Forelimb muscle (tissue), 1 donor: Measurements from ENCODE around the gene WDR35. TPM values are rescaled to one million over a fixed set of nuclear protein-coding genes. Genes with fewer than 3 reads are reported as not detected.

Experiments
- DNase-seq: peaks from one replicate; pipeline ENCODE4 v3.0.0-alpha.2; 2013; ENCODE audit warnings: low read depth
- polyA plus RNA-seq: library from polyadenylated mRNA; unstranded; fragments of 120-200 nt; gene quantifications from one replicate; pipeline ENCODE4 v1.2.1, GENCODE V29; 2013; ENCODE audit not compliant: insufficient read length

Gene WDR35
- polyA plus RNA-seq, 1 donor = 7.3 TPM

GRCh38 chr2:20011276-20012031 lies 21.5 kb upstream of the WDR35 start:
- no peak for DNase-seq

DNA sequence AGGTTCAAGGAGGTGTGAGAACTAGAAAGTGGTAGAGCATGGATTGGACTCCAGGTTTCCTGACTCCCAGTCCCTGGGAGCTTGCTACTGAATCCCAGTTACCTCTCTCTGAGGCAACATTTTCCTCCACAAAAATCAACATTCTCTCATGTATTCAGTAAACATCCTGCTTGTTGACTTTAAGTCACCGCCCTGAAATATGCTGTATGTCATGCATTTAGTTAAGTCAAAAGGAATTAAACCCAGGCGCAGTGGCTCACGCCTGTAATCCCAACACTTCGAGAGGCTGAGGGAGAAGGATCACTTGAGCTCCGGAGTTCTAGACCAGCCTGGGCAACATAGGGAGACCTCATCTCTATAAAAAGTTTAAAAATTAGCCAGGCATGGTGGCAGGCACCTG lies 18.8 kb upstream of the WDR35 start:
- DNase-seq = no peak

DNA sequence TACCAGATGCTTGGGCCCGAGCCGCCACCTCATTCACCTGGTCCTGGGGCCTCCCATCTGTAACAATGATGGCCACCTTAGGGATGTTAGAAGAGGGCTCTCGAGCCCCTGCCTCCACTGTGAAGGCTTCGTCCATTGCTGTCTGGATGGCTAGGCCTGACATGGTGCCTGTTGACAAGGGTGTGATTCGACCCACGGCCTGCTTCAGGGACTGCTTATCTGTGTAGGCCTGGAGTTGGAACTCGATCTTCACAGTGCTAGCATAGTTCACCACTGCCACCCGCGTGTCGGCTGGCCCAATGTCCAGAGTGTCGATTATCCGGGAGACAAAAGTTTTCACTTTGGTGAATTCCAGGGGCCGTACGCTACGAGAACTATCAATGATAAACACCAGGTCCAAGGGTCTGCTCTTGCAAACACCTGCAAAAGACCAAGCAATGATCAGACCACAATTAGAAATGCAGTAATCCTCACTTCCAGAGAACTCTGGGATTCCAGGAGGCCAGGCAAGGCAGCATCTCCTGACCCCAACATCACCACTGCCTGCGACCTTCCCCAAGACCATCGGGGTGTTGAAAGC lies 16.1 kb upstream of the WDR35 start:
- DNase-seq = no peak

GRCh38 chr2:20005067-20005627 lies 15.2 kb upstream of the WDR35 start:
- no peak for DNase-seq

DNA sequence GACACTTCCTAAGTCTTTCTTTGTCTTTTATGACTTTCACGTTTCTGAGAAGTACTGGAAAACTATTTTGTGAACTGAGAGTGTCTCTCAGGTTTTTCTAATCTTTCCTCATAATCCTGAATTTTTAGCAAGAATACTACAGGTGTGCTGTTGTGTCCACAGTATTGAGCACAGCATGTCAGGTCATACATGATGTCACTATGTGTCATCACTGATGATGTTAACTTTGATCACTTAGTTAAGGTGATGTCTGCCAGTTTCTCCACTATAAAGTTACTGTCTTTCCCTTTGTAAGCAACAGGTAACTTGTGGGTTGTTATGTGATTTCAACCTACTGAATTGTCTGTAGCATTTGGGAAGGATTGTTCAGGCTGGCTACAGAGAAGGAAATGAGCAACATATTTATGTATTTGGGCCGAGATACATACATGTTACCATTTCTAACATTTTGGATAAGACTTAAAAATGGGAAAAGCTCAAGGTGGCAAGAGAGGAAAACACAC lies 11.5 kb upstream of the WDR35 start:
- no peak for DNase-seq

DNA sequence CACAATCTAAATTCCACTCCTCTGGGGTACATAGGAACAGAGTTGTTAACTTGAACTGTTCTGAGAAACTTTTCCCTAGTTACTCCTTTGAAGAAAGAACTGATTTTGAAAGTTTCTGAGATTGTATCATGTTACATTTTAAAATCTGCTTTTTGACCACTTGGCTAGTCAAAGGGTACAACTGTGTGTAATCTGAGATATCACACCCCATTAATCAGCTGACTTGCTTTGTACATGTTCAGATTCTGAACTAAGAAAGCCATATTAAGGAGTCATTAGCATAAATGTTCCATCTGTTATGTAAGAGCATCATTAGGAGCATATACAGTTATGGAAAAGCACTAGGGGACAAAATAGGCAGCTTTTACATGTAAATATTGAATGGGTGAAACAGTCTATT lies 3.8 kb upstream of the WDR35 start:
- DNase-seq = no peak

DNA sequence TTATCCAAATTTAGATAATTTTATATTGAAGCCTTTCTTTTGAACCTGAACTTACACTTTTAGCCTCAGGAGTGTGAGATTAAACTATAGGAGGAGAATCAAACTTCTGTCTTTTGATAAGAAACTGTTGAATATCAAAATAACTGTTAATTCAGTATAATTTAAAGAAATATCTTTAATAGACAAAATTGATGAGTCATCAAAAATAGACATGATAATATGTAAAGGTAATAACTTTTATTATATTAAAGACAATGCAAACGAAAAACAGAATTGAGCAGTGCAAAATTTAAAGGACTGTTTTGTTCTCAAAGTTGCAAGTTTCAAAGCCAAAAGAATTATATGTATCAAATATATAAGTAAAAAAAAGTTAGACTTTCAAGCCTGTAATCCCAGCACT lies 2.0 kb upstream of the WDR35 start:
- DNase-seq = no peak

DNA sequence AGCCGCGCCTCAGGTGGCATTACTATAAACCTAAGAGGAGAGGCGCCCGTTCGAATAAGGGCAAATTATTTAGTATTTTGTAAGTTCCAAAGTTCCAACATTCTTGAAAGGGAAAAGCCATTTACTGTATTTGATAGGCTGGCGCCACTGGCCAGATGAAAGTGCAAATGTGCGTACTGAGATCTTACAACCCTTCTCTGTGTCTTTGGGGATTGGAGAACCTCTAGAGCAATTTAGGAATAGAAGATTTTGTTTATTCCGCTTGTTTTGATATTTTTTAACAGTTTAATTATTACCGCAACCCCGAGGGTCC lies 467 bp upstream of the WDR35 start:
- no peak for DNase-seq

GRCh38 chr2:19989342-19989666 lies 601 bp downstream of the WDR35 start:
- no peak for DNase-seq

DNA sequence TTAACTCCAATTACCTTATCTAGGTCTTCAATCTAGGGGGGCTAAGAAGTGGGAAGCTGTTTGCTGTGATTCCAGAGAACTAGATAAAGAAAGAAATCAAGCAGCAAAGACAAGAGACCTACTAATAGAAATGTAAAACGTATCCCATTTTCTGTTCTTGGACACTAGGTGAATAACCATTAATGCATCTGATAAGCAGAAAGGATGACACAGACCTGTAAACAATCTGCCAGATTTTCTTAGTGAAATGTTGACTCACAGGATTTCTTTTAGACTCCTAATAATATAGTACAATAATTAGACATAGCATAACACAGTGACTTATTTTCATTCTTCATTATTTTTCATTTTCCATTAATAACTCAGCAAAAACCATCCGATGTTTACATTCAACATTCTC lies 1.3 kb downstream of the WDR35 start:
- DNase-seq = no peak

GRCh38 chr2:19987936-19988335 lies 2.0 kb downstream of the WDR35 start:
- no peak for DNase-seq

GRCh38 chr2:19982268-19982667 lies 7.6 kb downstream of the WDR35 start:
- no peak for DNase-seq

GRCh38 chr2:19979932-19980331 lies 10.0 kb downstream of the WDR35 start:
- no peak for DNase-seq

DNA sequence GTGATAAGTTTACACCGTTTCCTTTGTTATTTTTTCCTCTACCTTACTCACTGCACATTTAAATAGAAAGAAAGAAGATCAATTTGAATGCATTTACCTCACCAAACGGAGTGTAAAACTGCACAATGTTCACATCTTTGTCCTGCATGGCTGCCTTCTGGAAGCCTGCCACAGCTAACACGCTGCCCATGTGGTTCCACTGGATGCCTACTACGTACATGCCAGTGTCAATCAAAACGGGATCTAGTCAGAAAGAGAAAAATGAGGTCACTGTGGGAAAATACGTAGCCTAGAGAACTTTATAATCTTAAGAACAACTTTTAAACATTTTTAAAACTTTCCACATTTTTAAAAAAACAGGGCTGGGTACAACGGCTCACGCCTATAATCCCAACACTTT lies 16.4 kb downstream of the WDR35 start:
- no peak for DNase-seq

DNA sequence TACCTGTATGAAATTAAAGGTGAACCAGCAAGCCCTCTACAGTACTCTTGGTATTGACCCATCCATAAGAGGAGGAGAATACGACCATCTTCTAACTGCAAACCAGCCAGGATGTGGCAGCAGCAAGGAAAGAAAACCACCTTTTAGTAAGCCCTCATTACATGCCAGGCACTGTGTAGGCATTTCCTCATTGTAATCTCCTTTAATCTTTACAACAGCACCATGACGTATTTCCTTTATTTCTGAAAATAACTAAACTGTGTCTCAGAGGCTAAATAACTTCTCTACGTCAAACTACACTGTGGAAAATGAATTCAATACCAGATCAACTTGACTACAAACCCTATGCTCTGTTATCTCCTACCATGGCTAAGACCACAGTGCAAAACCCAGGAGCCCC lies 18.2 kb downstream of the WDR35 start:
- DNase-seq = no peak

DNA sequence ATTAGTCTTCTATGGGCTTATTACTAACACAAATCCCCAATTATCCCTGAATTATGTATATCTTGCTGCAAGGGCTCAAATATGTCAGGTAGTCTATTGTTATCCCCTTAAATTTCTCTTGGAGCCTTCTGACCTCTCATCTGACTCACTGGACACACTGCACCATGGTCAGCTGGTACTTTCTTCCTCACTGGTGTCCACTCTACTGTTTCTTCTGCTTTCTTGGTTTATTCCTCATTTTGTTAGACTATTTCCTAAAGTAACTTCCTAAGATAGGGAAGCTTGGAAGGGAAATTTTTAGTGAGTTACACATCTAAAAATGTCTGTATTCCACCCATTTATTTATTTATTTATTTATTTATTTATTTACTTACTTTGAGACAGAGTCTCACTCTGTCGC lies 26.5 kb downstream of the WDR35 start:
- DNase-seq = no peak

- DNase-seq = peak; percentile 51
These were observed 34.1 kb downstream of the WDR35 start for GRCh38 chr2:19955544-19956422.

GRCh38 chr2:19949071-19949470 lies 40.8 kb downstream of the WDR35 start:
- peak; percentile 24 for DNase-seq

DNA sequence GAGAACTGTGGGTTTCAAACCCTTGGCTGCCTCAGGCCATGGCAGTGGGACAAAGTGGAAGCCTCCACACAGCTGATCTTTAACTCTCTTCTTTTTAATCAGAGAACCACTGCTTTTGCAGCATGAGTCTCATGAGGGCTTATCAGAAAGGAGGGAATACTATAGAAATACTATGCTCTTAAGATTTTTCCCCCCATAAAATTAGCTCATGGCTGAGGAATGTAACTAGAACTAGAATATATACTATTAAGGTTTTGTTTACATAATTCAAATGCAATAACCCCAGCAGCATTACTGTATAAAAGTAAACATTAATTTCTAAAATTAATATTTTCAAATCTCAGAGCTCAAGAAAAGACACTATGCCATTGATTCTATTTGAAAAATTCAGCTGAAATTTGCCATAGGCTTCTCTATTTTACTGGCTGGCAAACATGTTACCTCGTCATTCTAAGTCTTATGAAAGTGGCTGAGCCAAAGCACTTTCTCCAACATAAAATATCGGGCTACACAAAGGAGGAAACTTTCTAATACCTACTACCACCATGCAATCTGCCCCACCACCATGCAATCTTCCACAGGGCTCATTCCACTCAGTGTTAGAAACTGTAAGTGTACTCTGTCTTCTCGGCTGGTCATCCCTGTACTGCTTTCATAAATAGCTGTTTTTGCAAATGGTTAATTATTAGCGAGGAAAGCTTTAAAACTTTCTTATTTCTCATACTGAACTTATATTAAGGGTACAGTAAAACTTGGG lies 42.5 kb downstream of the WDR35 start:
- no peak for DNase-seq

DNA sequence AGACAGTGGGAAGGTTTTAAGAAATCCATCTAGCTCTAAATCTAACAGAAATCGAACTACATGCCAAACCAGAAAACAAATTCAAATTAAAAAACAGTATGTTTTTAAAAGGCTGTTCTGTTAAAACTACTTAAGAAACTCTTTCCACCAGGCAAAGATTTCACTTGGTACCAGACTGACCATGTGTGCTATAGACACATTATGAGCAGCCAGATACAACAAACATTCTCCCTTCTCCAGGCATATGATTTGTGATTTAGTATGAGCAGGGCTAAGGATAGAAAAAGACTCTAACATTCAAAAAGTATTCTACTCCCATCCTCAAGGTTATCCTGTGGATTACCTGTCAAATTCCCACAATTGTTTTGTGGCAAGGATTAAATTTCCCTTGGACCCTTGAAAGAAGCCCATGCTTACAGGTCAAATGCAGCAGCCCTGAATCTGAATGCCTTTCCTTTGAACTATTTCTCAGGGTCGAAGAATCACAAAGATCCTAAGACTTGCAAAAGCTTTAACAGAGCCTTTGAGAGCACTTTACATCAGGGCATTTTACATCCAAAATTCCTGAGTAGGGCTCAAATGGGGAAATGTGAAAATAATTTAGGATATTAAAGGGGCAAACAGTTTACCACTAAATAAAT lies 45.6 kb downstream of the WDR35 start:
- no peak for DNase-seq

DNA sequence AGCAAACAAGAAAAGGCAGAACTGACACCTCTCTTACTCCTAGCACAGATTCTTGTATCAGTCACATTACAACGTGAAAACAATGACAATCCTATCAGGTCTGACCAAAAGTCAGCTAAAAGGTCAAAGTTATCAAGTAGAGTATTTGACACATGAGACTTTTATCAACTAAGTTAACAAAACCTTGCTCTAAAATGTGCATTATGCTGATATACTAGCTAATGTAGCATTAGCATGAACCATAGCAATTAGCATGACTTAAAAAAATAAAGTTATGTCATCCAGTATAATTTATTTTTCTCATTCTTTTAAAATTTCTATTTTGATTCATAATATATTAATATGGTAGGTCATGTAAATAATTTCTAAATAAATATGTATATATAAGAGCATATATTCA lies 46.7 kb downstream of the WDR35 start:
- DNase-seq = no peak
